Esophagus muscularis mucosa (tissue), 4 donors: ENCODE results near the gene ADGRG1. TPM values are rescaled to one million over a fixed set of nuclear protein-coding genes. Genes with fewer than 3 reads are reported as not detected.

Experiments used
- DNase-seq: peaks from one replicate; pipeline ENCODE4 v3.0.0-alpha.2; 2017; ENCODE audit errors: extremely low spot score
- H3K27ac ChIP-seq, 4 donors: fragments of 200-600 bp; sonication (generic); replicated peaks in 1 of 4; 1 replicate in 3 of 4; 2 replicates in 1 of 4; pipeline ENCODE4 v1.5.1; 2016 to 2019; ENCODE audit warnings: mild to moderate bottlenecking in 1 of 4
- H3K27me3 ChIP-seq, 4 donors: fragments of 200-600 bp; sonication (generic); one replicate each; pipeline versions ENCODE4 v1.5.1 to v1.6.0; 2016 to 2019
- H3K36me3 ChIP-seq, 4 donors: fragments of 200-600 bp; sonication (generic); one replicate each; pipeline ENCODE4 v1.5.1; 2016 to 2019
- H3K4me1 ChIP-seq, 4 donors: fragments of 200-600 bp; sonication (generic); one replicate each; pipeline ENCODE4 v1.5.1; 2016 to 2019
- H3K4me3 ChIP-seq, 4 donors: fragments of 200-600 bp; sonication (generic); 1 replicate in 2 of 4; 2 replicates in 2 of 4; pipeline ENCODE4 v1.5.1; 2016 to 2019; ENCODE audit warnings: mild to moderate bottlenecking in 4 of 4, moderate library complexity in 1 of 4
- H3K9me3 ChIP-seq, 4 donors: fragments of 200-600 bp; sonication (generic); 1 replicate in 3 of 4; 2 replicates in 1 of 4; pipeline ENCODE4 v1.5.1; 2016 to 2019
- EP300 ChIP-seq: sonication (generic); formaldehyde crosslinking; IDR thresholded peaks from one replicate; pipeline ENCODE4 v1.6.1; 2017; ENCODE audit warnings: antibody characterized with exemption
- POLR2A ChIP-seq: fragments of 450-650 bp; IDR thresholded peaks from one replicate; pipeline ENCODE4 v1.6.1; 2017; ENCODE audit warnings: antibody characterized with exemption, moderate library complexity, mild to moderate bottlenecking, low read depth
- POLR2AphosphoS5 ChIP-seq, 2 donors: sonication (generic); formaldehyde crosslinking; IDR thresholded peaks; one replicate each; pipeline ENCODE4 v1.6.1; 2017; ENCODE audit warnings: antibody characterized with exemption in 2 of 2
- WGBS: methylation state at CpG from one replicate; pipeline ENCODE4 v1.1.5; 2018; 5-methylcytosine and 5-hydroxymethylcytosine counted together
- intact Hi-C: fragments of 100-400 bp; cut with DNase I; formaldehyde crosslinking; loops from one replicate; pipeline ENCODE4 v1.15.1; 2023
- total RNA-seq, 4 donors: library from RNA; depleted of rRNA; stranded (reverse); fragments of >200 nt; gene quantifications; one replicate each; pipeline versions ENCODE4 v1.1.0 to v1.2.1, GENCODE V29; 2016
- TF ChIP-seq, protein P1 (sequence below), 3 experiments: fragments of 200-600 bp in 2 of 3; fragments of 450-650 bp in 1 of 3; sonication (generic) in 2 of 3; IDR thresholded peaks; one replicate each; pipeline ENCODE4 v1.5.1; 2017 to 2019; ENCODE audit warnings: antibody characterized with exemption in 3 of 3, mild to moderate bottlenecking in 2 of 3, moderate library complexity in 1 of 3

Gene ADGRG1
- total RNA-seq, 4 donors from 2014 or later, result 17.4 to 21.4 (median 19.1) TPM

GRCh38 chr16:57620335-57621231 is 7.8 kb upstream of the ADGRG1 start:
- Histone ChIP-seq H3K36me3 (no peaks in the 10 kb centered on the region), H3K4me3 (no peak overlapping the region), H3K9me3 (no peaks in the 10 kb centered on the region), H3K4me1 (peaks cover 9 to 25% (median 17%) of the 10 kb centered on the region in 4 donors), H3K27me3 (no peaks in the 10 kb centered on the region), H3K27ac (no peak overlapping the region)
- no peak for TF ChIP-seq POLR2AphosphoS5 (IDR thresholded peaks at IDR 0.05)
- TF ChIP-seq, protein P1, sequence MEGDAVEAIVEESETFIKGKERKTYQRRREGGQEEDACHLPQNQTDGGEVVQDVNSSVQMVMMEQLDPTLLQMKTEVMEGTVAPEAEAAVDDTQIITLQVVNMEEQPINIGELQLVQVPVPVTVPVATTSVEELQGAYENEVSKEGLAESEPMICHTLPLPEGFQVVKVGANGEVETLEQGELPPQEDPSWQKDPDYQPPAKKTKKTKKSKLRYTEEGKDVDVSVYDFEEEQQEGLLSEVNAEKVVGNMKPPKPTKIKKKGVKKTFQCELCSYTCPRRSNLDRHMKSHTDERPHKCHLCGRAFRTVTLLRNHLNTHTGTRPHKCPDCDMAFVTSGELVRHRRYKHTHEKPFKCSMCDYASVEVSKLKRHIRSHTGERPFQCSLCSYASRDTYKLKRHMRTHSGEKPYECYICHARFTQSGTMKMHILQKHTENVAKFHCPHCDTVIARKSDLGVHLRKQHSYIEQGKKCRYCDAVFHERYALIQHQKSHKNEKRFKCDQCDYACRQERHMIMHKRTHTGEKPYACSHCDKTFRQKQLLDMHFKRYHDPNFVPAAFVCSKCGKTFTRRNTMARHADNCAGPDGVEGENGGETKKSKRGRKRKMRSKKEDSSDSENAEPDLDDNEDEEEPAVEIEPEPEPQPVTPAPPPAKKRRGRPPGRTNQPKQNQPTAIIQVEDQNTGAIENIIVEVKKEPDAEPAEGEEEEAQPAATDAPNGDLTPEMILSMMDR (IDR thresholded peaks at IDR 0.05), result no peak
- no peak for TF ChIP-seq POLR2A
- no peak for TF ChIP-seq EP300
- DNase-seq, result no peak
- 79% methylated on average over 22 of the region's 27 CpGs for WGBS
- intact Hi-C loops, result no loop called here

GRCh38 chr16:57621521-57622271 is 6.7 kb upstream of the ADGRG1 start:
- Histone ChIP-seq H3K4me3 (no peak overlapping the region), H3K27me3 (no peaks in the 10 kb centered on the region), H3K4me1 (peaks cover 9 to 25% (median 17%) of the 10 kb centered on the region in 4 donors), H3K27ac (no peak overlapping the region), H3K9me3 (no peaks in the 10 kb centered on the region), H3K36me3 (no peaks in the 10 kb centered on the region)
- WGBS, result 64% methylated on average over 7 of the region's 10 CpGs
- DNase-seq, result no peak
- intact Hi-C loops, result no loop called here
- TF ChIP-seq, protein P1 (IDR thresholded peaks at IDR 0.05), result no peak
- no peak for TF ChIP-seq POLR2AphosphoS5 (IDR thresholded peaks at IDR 0.05)
- no peak for TF ChIP-seq EP300
- no peak for TF ChIP-seq POLR2A

- no peak for TF ChIP-seq EP300
- TF ChIP-seq POLR2A, result no peak
- TF ChIP-seq POLR2AphosphoS5 (IDR thresholded peaks at IDR 0.05), result no peak
- TF ChIP-seq, protein P1 (IDR thresholded peaks at IDR 0.05), result no peak
- no peak for DNase-seq
- Histone ChIP-seq H3K27ac (no peak overlapping the region), H3K4me3 (no peak overlapping the region), H3K36me3 (no peaks in the 10 kb centered on the region), H3K4me1 (peaks cover 10 to 29% (median 20%) of the 10 kb centered on the region in 4 donors), H3K27me3 (peaks cover 0 to 1% (median 0%) of the 10 kb centered on the region in 4 donors), H3K9me3 (no peaks in the 10 kb centered on the region)
- WGBS, result 79% methylated on average over 14 of the region's 16 CpGs
- intact Hi-C loops, result no loop called here
These were observed 5.8 kb upstream of the ADGRG1 start for GRCh38 chr16:57622361-57623250.

- Histone ChIP-seq H3K27me3 (peaks cover 0 to 10% (median 0%) of the 10 kb centered on the region in 4 donors), H3K4me1 (peaks cover 19 to 37% (median 28%) of the 10 kb centered on the region in 4 donors), H3K36me3 (no peaks in the 10 kb centered on the region), H3K9me3 (no peaks in the 10 kb centered on the region), H3K4me3 (no peak overlapping the region), H3K27ac (no peak overlapping the region)
- no peak for DNase-seq
- WGBS, result 82% methylated on average over 11 of the region's 17 CpGs
- intact Hi-C loops, result no loop called here
- TF ChIP-seq POLR2A (no peak), POLR2AphosphoS5 (IDR thresholded peaks at IDR 0.05) (no peak), EP300 (no peak)
These were observed 5.0 kb upstream of the ADGRG1 start for GRCh38 chr16:57623251-57624043.
